CD14-positive monocyte (primary cell): ENCODE measurements around the gene STOX2. TPM values are rescaled to one million over a fixed set of nuclear protein-coding genes. Genes with fewer than 3 reads are reported as not detected.

Source experiments
- DNase-seq, 3 donors: peaks; one replicate each; pipeline ENCODE4 v3.0.0-alpha.2; 2011 to 2022
- H2AFZ ChIP-seq: 2 replicates; pipeline ENCODE4 v1.6.0; 2012; ENCODE audit warnings: mild to moderate bottlenecking, low read depth, low read length, inconsistent platforms; ENCODE audit not compliant: insufficient read depth, poor library complexity, severe bottlenecking
- H3K27ac ChIP-seq, 2 donors: 1 replicate in 1 of 2; 2 replicates in 1 of 2; pipeline ENCODE4 v1.5.1; 2012 to 2013; ENCODE audit warnings: low read length in 2 of 2, control low read depth in 1 of 2, inconsistent platforms in 1 of 2, low read depth in 1 of 2, mild to moderate bottlenecking in 1 of 2
- H3K27me3 ChIP-seq, 2 donors: one replicate each; pipeline versions ENCODE4 v1.6.0 to v1.6.1; 2011 to 2013; ENCODE audit warnings: low read length in 2 of 2; ENCODE audit not compliant: control insufficient read depth in 2 of 2, insufficient read depth in 2 of 2
- H3K36me3 ChIP-seq, 2 donors: replicated peaks in 1 of 2; 1 replicate in 1 of 2; 2 replicates in 1 of 2; pipeline versions ENCODE4 v1.5.1 to v1.6.1; 2012 to 2013; ENCODE audit warnings: low read length in 2 of 2, control low read depth in 1 of 2, inconsistent platforms in 1 of 2, mild to moderate bottlenecking in 1 of 2; ENCODE audit not compliant: insufficient read depth in 2 of 2, control insufficient read depth in 1 of 2
- H3K4me1 ChIP-seq, 2 donors: 1 replicate in 1 of 2; 2 replicates in 1 of 2; pipeline versions ENCODE4 v1.5.1 to v1.6.1; 2012 to 2013; ENCODE audit warnings: low read length in 2 of 2, control low read depth in 1 of 2, inconsistent platforms in 1 of 2, mild to moderate bottlenecking in 1 of 2, moderate library complexity in 1 of 2; ENCODE audit not compliant: insufficient read depth in 2 of 2, control insufficient read depth in 1 of 2
- H3K4me2 ChIP-seq: replicated peaks from 2 replicates; pipeline ENCODE3; 2012; ENCODE audit warnings: low read length, moderate library complexity, mild to moderate bottlenecking; ENCODE audit not compliant: poor library complexity, severe bottlenecking; ENCODE audit errors: extremely low read depth
- H3K4me3 ChIP-seq, 3 experiments: fragments of 200-600 bp in 1 of 3; sonication (generic) in 1 of 3; replicated peaks in 1 of 3; 1 replicate in 2 of 3; 2 replicates in 1 of 3; pipeline ENCODE4 v1.5.1; 2011 to 2013; ENCODE audit warnings: low read length in 3 of 3, mild to moderate bottlenecking in 3 of 3, control low read depth in 2 of 3, low read depth in 2 of 3, inconsistent platforms in 1 of 3, moderate library complexity in 1 of 3
- H3K79me2 ChIP-seq: 2 replicates; pipeline ENCODE4 v1.6.0; 2012; ENCODE audit warnings: mild to moderate bottlenecking, control low read depth, inconsistent platforms, low read length, moderate library complexity; ENCODE audit not compliant: insufficient read depth
- H3K9ac ChIP-seq: 2 replicates; pipeline ENCODE4 v1.6.0; 2017; ENCODE audit warnings: low read length, mild to moderate bottlenecking; ENCODE audit not compliant: insufficient read depth, poor library complexity, severe bottlenecking
- H3K9me3 ChIP-seq, 2 donors: replicated peaks in 1 of 2; 1 replicate in 1 of 2; 2 replicates in 1 of 2; pipeline versions ENCODE4 v1.5.1 to v1.6.1; 2012 to 2013; ENCODE audit warnings: low read length in 2 of 2, control low read depth in 1 of 2; ENCODE audit not compliant: control insufficient read depth in 1 of 2, insufficient read depth in 1 of 2
- H4K20me1 ChIP-seq: 2 replicates; pipeline ENCODE4 v1.6.0; 2012; ENCODE audit warnings: mild to moderate bottlenecking, low read length, control low read depth, moderate library complexity; ENCODE audit not compliant: insufficient read depth
- H3K27ac Mint-ChIP-seq, 7 donors: one replicate each; pipeline ENCODE4 v1.8.0; 2020; ENCODE audit warnings: mild to moderate bottlenecking in 7 of 7, mixed read lengths in 7 of 7, moderate library complexity in 6 of 7, inconsistent platforms in 2 of 7
- H3K27me3 Mint-ChIP-seq, 3 donors: one replicate each; pipeline ENCODE4 v1.8.0; 2021 to 2022; ENCODE audit warnings: low read depth in 3 of 3, mild to moderate bottlenecking in 3 of 3, mixed read lengths in 3 of 3, moderate library complexity in 3 of 3, inconsistent platforms in 1 of 3
- H3K36me3 Mint-ChIP-seq, 2 donors: one replicate each; pipeline ENCODE4 v1.8.0; 2020; ENCODE audit warnings: mixed read lengths in 2 of 2, inconsistent platforms in 1 of 2, mild to moderate bottlenecking in 1 of 2
- H3K4me1 Mint-ChIP-seq: one replicate; pipeline ENCODE4 v1.8.0; 2020; ENCODE audit warnings: mild to moderate bottlenecking, mixed read lengths
- H3K4me3 Mint-ChIP-seq, 2 donors: one replicate each; pipeline ENCODE4 v1.8.0; 2020; ENCODE audit warnings: mild to moderate bottlenecking in 2 of 2, mixed read lengths in 2 of 2, moderate library complexity in 1 of 2
- H3K9me3 Mint-ChIP-seq, 7 donors: one replicate each; pipeline ENCODE4 v1.8.0; 2020 to 2022; ENCODE audit warnings: mixed read lengths in 7 of 7, mild to moderate bottlenecking in 6 of 7, moderate library complexity in 6 of 7, inconsistent platforms in 2 of 7
- CTCF ChIP-seq: fragments of 200-600 bp; IDR thresholded peaks from one replicate; pipeline ENCODE4 v1.8.0; 2022; ENCODE audit warnings: antibody characterized with exemption, mild to moderate bottlenecking
- WGBS: methylation state at CpG from one replicate; pipeline ENCODE4 v1.1.5; 2013; ENCODE audit warnings: missing lambda C conversion rate; ENCODE audit not compliant: insufficient coverage; 5-methylcytosine and 5-hydroxymethylcytosine counted together
- intact Hi-C, 2 donors: fragments of 100-400 bp; cut with micrococcal nuclease; formaldehyde crosslinking; loops; one replicate each; pipeline versions ENCODE4 v1.15.0 to v1.15.1; 2023
- polyA plus RNA-seq, 3 donors: library from polyadenylated mRNA; depleted of rRNA in 1 of 3; unstranded in 2 of 3; stranded (reverse) in 1 of 3; fragments of 300-500 nt in 2 of 3; fragments of >200 nt in 1 of 3; fragmentation: Illumina TruSeq in 2 of 3; gene quantifications; 1 replicate in 2 of 3; 2 replicates in 1 of 3; pipeline ENCODE4 v1.2.3, GENCODE V29; 2012 to 2021

The STOX2 gene
- polyA plus RNA-seq, 3 donors: 0.01 TPM; not detected in 2

GRCh38 chr4:183871581-183871980, 33.5 kb upstream of the STOX2 start:
- H3K4me3 ChIP-seq: no peak overlapping the region
- no peak overlapping the region for H3K4me2 ChIP-seq
- H3K36me3 ChIP-seq: no peaks in the 10 kb centered on the region
- H3K36me3 Mint-ChIP-seq: no peaks in the 10 kb centered on the region
- H3K9me3 ChIP-seq: no peaks in the 10 kb centered on the region
- peaks cover 0 to 3% (median 3%) of the 10 kb centered on the region in 3 donors for H3K27me3 Mint-ChIP-seq
- no peaks in the 10 kb centered on the region for H3K27me3 ChIP-seq
- no CpG with 5 or more reads among the region's 4 CpGs for WGBS
- no peaks in the 10 kb centered on the region for H4K20me1 ChIP-seq
- H3K9ac ChIP-seq: no peak overlapping the region
- no peaks in the 10 kb centered on the region for H3K9me3 Mint-ChIP-seq
- no peak for DNase-seq
- no peaks in the 10 kb centered on the region for H3K79me2 ChIP-seq
- H3K4me1 ChIP-seq: peaks cover 4 to 5% of the 10 kb centered on the region in 2 donors
- no peak overlapping the region for H3K27ac ChIP-seq
- H3K4me3 Mint-ChIP-seq: no peak overlapping the region
- TF ChIP-seq CTCF: no peak
- intact Hi-C loops: no loop called here
- no peak overlapping the region for H3K27ac Mint-ChIP-seq
- peaks cover 19% of the 10 kb centered on the region for H3K4me1 Mint-ChIP-seq
- no peak overlapping the region for H2AFZ ChIP-seq

- no peaks in the 10 kb centered on the region for H3K79me2 ChIP-seq
- DNase-seq: no peak
- H3K9me3 Mint-ChIP-seq: no peaks in the 10 kb centered on the region
- peaks cover 0 to 5% (median 4%) of the 10 kb centered on the region in 3 donors for H3K27me3 Mint-ChIP-seq
- H3K9ac ChIP-seq: no peak overlapping the region
- H3K36me3 ChIP-seq: no peaks in the 10 kb centered on the region
- no peak overlapping the region for H3K4me3 Mint-ChIP-seq
- no peak overlapping the region for H3K4me3 ChIP-seq
- H4K20me1 ChIP-seq: no peaks in the 10 kb centered on the region
- no peaks in the 10 kb centered on the region for H3K9me3 ChIP-seq
- H3K27me3 ChIP-seq: no peaks in the 10 kb centered on the region
- peaks cover 4 to 5% of the 10 kb centered on the region in 2 donors for H3K4me1 ChIP-seq
- H3K36me3 Mint-ChIP-seq: no peaks in the 10 kb centered on the region
- H2AFZ ChIP-seq: no peak overlapping the region
- H3K4me1 Mint-ChIP-seq: peaks cover 20% of the 10 kb centered on the region
- H3K4me2 ChIP-seq: no peak overlapping the region
- intact Hi-C loops: no loop called here
- 55% methylated on average over 4 of the region's 5 CpGs for WGBS
- no peak overlapping the region for H3K27ac ChIP-seq
- H3K27ac Mint-ChIP-seq: no peak overlapping the region
- TF ChIP-seq CTCF: no peak
Measured at GRCh38 chr4:183872531-183872930, 32.6 kb upstream of the STOX2 start.
